GM18507 (cell line): ENCODE measurements around the gene GNMT.

Experiments used
- DNase-seq: peaks from one replicate; pipeline ENCODE4 v3.0.0; 2011; ENCODE audit warnings: low read depth; ENCODE audit not compliant: insufficient read length; ENCODE audit errors: extremely low spot score
- FAIRE-seq: peaks from 2 replicates; lab custom pipeline; 2011; peaks lifted over from hg19 to GRCh38; lab: Jason Lieb, UNC

Gene GNMT

DNA sequence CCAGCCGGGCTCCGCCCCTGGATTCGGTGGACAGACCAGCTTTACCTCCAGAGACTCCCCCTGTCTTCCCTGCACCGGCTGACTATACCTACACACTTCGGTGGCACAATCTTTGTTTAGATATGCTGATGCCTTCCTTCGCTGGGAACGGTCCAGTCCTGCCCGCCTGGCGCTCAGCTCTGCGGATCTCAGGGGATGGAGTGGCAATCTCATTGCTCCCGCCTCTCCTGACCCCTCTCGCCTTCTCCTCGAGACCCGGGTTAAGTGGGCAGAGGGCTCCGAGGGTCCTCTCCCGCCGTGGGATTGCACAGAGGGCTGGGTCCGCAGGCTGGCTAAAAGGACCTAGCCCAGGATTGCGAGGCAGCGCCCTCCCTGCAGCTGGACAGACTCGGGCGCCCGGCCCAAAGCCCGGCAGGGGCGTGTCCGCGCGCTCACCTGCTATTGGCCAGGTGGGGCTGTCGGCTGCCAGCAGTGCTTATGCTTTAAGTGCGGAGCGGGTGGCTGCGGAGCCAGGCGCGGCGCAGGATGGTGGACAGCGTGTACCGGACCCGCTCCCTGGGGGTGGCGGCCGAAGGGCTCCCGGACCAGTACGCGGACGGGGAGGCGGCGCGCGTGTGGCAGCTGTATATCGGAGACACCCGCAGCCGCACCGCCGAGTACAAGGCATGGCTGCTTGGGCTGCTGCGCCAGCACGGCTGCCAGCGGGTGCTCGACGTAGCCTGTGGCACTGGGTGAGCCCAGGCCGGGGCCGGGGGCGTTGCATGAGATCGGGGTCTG lies at the start of gene GNMT:
TSS of gene GNMT (plus strand) at position 512 of the 777 bp plus-strand sequence. CDS start at position 526, 14 bp downstream.
- no peak for DNase-seq
- FAIRE-seq: no peak

DNA sequence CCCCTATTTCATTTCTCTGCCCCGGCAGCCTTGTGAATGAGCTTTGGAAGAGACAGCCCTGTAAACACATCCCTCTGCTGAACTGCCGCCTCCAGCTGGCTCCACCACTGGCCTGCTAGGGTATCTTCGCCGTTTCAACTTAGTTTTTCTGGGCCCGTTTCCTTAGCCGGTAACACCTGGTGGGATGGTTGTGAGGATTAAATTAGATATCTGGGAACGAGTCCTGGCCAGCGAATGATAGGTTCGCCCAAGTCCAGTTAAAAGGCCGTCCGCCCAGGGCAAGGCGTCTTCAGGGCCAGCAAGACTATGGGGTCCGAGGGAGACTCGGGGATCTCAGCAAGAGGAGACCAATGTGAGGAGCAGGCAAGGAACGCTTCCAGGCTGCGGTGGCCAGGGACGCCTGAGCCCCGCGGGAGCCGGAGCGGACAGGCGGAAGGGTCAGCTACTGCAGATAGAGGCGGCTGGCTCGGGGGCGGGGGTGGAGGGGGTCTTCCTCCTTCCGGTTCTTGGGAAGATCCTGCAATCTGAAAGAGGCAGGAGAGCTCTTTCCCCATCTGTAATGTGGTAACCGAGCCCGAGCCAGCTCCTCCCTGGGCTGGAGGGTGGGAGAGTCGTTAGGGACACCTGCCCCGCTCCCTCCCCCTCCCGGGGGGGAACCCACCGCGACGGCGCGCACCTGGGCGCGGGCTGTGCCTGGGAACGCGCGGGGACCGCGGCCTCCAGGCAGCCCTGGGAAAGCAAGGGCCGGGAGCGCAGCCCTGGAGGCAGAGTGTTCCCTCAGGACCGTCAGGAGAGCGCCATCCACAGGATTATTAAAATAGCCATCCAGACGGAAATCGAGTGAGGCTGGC lies 49.2 kb upstream of the GNMT start:
- DNase-seq (no peak), FAIRE-seq (no peak)

DNA sequence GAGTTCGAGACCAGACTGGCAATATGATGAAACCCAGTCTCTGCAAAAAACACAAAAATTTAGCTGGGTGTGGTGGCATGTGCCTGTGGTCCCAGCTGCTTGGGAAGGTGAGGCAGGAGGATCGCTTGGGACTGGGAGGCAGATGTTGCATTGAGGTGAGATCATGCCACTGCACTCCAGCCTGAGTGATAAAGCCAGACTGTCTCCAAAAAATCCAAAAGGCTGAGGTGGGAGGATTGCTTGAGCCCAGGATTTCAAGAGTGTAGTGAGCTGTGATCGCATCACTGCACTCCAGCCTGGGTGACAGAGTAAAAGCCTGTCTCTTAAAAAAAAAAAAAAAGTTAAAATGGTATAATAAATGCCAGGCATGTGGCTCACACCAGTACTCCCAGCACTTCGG lies 46.0 kb upstream of the GNMT start:
- DNase-seq (no peak), FAIRE-seq (no peak)

DNA sequence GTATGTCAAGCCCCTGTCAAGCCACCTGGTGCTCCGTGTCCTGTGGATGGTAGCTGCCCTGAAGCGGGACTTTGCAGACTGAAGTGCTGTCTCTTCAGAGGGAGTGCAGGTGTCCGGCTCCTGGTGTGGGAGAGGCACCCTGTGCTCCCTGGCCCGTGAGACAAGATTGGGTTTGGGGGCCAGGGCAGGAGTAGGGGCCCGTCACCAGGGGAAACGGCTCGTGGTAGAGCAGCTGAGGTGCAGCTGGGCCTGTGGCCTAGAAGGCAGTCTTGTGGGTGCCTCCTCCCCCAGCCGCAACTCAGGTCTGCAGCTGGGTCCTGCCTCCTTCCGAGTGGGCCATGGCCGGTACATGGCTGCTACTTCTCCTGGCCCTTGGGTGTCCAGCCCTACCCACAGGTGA lies 44.8 kb upstream of the GNMT start, which contains the start of gene PTCRA:
TSS of gene PTCRA (plus strand) at position 322 of the 400 bp plus-strand sequence. CDS start at position 339, 17 bp downstream.
- no peak for FAIRE-seq
- DNase-seq: no peak

DNA sequence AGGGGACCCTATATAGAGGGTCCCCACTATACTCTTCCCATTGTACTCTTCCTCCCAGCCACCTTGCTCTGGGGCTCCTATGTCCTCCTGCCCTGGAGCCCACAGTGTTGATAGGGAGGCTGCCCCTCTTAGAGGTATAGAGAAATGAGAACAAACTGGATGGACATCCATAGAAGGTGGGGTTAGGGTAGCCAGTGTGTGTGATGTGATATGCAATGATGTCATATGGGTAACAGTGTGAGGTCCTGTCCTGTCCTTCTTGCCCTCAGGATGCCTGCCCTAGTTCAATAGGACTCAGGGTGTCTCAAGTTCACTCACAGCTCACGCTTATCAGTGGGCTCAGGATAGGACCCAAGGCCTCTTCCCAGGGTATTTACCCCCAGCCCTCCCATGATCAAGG lies 44.3 kb upstream of the GNMT start:
- no peak for FAIRE-seq

DNA sequence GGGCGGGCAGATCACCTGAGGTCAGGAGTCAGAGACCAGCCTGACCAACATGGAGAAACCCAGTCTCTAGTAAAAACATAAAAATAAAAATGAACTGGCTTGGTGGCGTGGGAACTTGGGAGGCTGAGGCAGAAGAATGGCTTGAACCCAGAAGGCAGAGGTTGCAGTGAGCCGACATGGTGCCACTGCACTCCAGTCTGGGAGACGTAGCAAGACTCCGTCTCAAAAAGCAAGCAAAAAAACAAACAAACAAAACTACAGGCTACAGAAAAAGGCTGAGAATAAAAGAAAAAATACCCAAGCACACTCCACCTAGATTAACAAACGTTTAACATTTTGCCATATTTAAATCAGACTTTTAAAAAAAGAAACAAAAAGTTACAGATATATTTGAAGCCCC lies 38.8 kb upstream of the GNMT start:
- no peak for FAIRE-seq
- DNase-seq: no peak

More for the DNA sequence above, 44.3 kb upstream of the GNMT start:
- no peak for DNase-seq

DNA sequence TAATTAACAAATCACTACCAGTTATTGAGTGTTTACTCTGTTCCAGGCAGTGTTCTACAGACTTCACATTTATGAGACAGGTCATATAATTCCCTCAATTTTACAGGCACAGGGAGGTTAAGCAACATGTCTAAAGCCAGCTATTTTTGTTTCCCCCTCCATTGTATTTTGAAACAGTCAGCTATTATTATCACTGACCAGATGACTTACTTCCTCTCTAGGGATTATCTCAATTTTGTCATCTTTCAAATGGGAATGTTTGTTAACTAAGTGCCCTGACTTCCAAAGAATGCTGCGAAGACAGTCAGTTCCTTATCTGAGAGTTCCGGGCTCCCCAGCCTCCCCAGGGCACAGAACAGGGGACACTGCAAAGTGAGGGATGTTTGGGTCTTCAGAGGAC lies 36.9 kb upstream of the GNMT start:
- FAIRE-seq (no peak), DNase-seq (no peak)

DNA sequence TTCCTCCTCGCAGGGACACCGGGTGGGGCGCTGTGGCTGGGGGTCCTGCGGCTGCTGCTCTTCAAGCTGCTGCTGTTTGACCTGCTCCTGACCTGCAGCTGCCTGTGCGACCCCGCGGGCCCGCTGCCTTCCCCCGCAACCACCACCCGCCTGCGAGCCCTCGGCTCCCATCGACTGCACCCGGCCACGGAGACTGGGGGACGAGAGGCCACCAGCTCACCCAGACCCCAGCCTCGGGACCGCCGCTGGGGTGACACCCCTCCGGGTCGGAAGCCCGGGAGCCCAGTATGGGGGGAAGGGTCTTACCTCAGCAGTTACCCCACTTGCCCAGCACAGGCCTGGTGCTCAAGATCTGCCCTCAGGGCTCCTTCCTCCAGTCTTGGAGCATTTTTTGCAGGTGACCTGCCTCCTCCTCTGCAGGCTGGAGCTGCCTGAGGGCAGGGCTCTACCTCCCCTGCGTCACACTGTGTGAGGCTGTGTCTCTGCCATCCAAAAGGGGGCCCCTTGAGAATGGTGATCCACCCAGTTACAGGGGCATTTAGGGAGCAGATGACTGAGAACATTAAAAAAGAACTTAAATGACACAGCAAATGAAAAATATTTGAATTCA lies 35.2 kb upstream of the GNMT start:
- DNase-seq (no peak), FAIRE-seq (no peak)

DNA sequence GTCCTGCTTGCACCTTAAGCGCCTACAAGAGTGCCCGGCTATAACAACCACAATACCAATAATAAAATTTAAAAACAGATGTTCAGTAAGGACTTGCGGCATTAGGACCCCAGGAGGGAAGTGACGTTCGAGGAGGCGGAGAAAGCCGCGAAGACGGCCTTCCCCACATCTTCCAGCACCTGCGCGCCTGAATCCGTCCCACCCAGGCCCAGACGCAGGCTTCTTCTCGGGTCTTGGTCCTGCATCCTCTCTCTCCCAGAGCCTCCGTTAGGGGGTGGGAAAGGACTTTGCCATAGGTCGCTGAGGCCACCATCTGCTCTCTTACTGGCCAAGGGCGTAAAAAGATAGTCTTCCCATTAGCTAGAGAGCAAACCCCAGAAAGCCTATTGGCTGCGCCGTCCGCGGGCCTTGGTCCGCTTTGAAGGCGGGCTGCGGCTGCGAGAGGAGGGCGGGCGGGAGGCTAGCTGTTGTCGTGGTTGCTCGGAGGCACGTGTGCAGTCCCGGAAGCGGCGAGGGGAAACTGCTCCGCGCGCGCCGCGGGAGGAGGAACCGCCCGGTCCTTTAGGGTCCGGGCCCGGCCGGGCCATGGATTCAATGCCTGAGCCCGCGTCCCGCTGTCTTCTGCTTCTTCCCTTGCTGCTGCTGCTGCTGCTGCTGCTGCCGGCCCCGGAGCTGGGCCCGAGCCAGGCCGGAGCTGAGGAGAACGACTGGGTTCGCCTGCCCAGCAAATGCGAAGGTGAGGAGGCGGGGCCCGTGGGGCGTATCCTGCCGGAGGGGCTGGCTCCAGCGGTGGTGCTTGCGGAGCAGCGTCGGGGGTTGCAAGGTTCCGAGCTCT lies 31.4 kb upstream of the GNMT start, which contains the start of gene CNPY3:
TSS of gene CNPY3 (plus strand) at position 495 of the 835 bp plus-strand sequence. CDS start at position 586, 91 bp downstream.
- DNase-seq (peak; percentile 75), FAIRE-seq (peak; percentile 97)

DNA sequence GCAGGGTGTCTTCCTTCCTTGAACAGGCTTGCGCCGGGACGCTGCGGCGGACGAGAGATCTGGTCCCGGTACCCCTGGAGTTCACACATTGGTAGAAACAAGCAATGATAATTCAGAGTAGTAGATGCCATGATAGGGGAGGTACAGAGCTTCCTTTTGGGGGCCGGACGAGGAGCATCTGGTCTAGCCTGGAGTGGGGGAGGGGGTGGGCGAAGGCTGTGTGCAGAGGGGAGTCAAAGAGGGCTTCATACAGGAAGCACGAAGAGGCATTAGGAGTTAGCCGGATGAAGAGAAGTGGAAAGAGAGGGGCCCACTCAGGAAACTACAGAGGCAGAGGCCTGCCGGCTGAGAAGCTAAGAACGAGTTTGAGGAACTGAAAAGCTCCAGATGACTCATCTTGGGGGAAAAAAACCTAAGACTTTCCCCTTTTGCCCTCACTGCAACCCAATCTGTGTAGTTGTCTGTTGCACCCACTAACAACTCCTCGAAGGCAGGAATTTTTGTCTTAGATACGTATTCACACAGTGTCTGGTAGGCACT lies 30.7 kb upstream of the GNMT start:
- FAIRE-seq: no peak
- peak; percentile 66 for DNase-seq

DNA sequence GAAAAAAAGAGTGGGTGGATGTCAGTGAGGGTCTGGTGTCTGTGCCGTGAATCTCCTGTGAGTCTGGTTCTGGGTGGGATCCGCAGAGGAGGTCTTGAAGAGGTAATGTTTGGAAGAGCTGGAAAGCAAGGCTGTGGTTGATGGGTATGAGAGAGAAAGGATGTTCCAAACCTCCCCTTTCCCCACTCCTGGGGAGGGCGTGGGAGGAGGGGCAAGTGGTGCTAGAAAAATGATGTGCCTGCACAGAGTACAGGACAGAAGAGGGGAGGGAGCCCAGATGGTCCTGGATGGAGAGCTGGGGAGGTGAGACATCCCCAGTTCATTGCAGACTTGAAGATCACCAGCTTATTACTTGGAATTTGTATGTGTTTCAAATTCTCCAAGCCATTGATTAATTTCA lies 28.1 kb upstream of the GNMT start:
- no peak for FAIRE-seq

DNA sequence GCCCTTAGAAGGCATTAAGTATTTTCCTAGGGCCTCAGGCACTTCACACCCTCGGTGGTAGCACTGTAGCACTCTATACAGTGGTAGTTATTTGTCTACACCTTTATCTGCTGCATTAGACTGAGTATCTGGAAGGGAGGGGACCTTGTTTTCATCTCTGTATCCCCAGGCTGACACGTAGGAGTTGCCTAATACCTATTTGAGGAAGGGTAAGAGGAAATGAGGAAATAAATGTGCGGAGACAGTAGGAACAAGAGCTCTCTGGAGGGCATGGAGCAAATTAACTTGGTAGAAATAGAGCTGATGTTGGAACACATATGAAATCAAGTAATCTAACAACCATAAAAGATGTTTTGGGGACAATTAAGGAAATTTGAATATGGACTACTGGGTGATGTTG lies 27.3 kb upstream of the GNMT start:
- DNase-seq (no peak), FAIRE-seq (no peak)

More for the DNA sequence above, 28.1 kb upstream of the GNMT start:
- no peak for DNase-seq

DNA sequence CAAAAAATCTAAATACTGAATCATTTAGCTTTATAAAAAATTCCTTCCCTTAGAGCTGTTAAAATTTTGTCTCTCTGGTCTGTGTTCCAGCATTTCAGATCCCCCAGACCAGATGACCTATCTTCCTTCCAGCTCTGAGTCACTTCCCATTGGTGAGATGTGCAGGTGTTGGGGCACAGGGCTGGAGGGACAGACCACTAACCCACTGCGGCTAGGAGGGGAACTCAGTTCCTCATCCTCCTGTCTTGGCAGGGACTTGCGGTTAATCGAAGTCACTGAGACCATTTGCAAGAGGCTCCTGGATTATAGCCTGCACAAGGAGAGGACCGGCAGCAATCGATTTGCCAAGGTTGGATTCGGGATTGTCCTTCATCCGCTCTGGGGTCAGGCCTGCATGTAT lies 25.2 kb upstream of the GNMT start:
- no peak for DNase-seq
- FAIRE-seq: no peak

DNA sequence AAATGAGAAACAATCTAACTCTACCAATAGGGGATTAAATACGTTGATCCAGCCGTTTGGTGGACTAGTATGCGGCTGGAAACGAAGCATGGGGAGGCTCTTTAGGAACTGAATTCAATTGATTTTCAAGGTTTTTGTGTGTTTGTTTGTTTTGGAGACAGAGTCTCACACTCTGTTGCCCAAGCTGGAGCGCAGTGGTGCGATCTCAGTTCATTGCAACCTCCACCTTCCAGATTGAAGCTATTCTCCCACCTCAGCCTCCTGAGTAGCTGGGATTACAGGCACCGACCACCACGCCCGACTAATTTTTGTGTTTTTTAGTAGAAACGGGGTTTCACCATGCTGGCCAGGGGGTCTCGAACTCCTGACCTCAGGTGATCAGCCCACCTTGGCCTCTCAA lies 24.2 kb upstream of the GNMT start:
- FAIRE-seq: no peak
- DNase-seq: no peak

DNA sequence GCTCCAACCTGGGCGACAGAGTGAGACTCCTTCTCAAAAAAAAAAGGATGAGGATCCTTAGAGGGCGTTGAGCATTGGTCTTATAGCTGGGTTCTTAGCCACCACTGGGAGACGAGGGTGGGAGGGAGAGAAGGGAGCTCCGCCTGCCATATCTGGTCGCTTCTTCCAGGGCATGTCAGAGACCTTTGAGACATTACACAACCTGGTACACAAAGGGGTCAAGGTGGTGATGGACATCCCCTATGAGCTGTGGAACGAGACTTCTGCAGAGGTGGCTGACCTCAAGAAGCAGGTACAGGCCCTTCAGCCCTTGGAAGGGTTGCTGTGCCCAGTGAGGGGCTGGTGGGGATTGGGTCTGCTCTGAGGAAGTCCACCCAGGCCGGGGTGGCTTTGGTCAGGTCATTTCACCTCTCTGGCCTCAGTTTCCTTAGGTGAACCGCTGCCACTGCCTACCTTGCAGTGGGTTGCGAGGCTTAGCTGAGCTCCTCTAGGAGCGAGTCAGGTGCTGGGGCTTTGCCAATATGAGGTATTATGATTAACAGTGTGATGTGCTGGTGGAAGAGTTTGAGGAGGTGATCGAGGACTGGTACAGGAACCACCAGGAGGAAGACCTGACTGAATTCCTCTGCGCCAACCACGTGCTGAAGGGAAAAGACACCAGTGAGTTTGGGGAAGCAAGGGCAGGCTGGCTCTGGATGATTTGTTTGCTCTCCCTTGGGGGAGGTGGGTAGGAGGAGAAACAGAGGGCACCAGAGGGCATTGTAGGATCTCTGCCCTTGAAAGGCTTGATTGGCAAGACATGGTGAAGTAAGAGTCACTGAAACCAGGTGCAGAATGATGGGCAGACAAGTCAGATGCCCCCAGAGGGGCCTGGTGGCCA lies 22.8 kb upstream of the GNMT start:
- no peak for FAIRE-seq
- no peak for DNase-seq

DNA sequence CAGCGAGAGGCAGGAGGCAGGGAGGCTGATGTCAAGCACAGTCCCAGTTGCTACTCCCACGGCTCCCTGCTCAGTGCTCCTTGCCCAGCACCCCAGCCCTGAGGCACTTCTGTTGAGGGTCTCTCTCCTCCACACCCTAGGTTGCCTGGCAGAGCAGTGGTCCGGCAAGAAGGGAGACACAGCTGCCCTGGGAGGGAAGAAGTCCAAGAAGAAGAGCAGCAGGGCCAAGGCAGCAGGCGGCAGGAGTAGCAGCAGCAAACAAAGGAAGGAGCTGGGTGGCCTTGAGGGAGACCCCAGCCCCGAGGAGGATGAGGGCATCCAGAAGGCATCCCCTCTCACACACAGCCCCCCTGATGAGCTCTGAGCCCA lies 22.1 kb upstream of the GNMT start:
- FAIRE-seq (no peak), DNase-seq (no peak)

DNA sequence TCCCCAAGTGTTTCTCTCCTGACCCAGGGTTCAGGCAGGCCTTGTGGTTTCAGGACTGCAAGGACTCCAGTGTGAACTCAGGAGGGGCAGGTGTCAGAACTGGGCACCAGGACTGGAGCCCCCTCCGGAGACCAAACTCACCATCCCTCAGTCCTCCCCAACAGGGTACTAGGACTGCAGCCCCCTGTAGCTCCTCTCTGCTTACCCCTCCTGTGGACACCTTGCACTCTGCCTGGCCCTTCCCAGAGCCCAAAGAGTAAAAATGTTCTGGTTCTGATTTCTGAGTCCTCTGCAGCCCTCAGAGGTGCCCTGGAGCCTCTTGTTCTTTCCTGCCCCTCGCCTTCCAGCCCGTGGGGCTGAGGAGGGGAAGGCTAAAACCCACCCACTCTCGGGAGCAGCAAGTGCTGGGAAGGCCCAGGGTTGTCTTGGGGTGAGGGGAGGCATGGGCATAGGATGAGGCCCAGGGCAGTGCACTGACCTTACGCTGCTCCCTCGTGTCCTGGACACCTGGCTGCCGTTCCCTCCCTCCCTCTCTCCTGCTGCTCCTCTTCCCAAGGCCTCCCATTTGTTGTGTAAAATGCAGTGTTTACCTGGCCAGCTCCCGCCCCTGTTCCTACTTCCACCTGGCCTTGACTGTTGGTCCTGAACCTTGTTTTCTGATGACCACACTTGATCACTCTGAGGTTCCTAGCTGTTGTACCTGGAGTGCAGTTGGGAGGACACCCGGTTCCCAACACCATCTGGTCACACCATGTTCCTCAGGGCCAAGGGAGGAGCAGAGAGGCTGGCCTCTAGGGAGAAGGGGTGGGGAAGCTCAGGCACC lies 21.4 kb upstream of the GNMT start:
- no peak for FAIRE-seq
- no peak for DNase-seq
